IMR-90 (cell line): ENCODE measurements around the gene SLC39A11.

Source experiments
- CEBPB ChIP-seq: IDR thresholded peaks from 2 replicates; pipeline ENCODE4 v1.6.1; 2012; ENCODE audit warnings: low read depth, low read length, improper control_type of control experiment
- NFE2L2 ChIP-seq: fragments of 150-350 bp; IDR thresholded peaks from 2 replicates; pipeline ENCODE4 v1.6.1; 2016; ENCODE audit warnings: low read depth, mild to moderate bottlenecking, low read length
- POLR2A ChIP-seq: IDR thresholded peaks from 2 replicates; pipeline ENCODE4 v1.6.1; 2012; ENCODE audit warnings: mild to moderate bottlenecking, low read depth, low read length
- RFX5 ChIP-seq: IDR thresholded peaks from 2 replicates; pipeline ENCODE4 v1.8.0; 2012; ENCODE audit warnings: low read depth, mild to moderate bottlenecking, low read length, moderate library complexity
- TF ChIP-seq, protein P1 (sequence below): conservative IDR thresholded peaks from 2 replicates; pipeline ENCODE4 v1.5.1; 2012; ENCODE audit warnings: mild to moderate bottlenecking, low read depth, low read length, improper control_type of control experiment
- TF ChIP-seq, protein P2 (sequence below): fragments of 150-350 bp; IDR thresholded peaks from 2 replicates; pipeline ENCODE4 v1.6.1; 2017; ENCODE audit warnings: mild to moderate bottlenecking, antibody characterized with exemption, low read length, low read depth

DNA sequence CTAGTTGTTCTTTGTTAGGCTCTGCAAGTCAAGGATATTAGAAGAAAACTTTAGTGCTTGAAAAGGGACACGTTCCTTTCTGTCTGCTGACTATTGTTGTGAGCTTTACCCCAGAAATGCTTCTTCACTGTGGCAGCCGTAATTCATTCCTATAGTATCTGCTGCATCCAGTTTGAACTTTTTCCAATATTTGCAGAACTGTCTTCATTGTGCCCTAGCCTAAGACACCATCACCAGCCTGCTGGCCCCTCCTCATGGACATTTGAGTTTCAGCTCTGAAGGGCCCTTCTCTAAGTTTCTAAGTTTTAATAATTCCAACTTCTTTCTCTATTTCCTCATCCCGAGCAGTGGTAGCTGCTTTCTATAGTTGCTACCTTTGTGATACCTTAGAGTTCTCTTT is 91.7 kb downstream of the SLC39A11 start:
- no peak for TF ChIP-seq CEBPB
- TF ChIP-seq, protein P1, sequence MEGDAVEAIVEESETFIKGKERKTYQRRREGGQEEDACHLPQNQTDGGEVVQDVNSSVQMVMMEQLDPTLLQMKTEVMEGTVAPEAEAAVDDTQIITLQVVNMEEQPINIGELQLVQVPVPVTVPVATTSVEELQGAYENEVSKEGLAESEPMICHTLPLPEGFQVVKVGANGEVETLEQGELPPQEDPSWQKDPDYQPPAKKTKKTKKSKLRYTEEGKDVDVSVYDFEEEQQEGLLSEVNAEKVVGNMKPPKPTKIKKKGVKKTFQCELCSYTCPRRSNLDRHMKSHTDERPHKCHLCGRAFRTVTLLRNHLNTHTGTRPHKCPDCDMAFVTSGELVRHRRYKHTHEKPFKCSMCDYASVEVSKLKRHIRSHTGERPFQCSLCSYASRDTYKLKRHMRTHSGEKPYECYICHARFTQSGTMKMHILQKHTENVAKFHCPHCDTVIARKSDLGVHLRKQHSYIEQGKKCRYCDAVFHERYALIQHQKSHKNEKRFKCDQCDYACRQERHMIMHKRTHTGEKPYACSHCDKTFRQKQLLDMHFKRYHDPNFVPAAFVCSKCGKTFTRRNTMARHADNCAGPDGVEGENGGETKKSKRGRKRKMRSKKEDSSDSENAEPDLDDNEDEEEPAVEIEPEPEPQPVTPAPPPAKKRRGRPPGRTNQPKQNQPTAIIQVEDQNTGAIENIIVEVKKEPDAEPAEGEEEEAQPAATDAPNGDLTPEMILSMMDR, result no peak
- TF ChIP-seq RFX5, result no peak
- no peak for TF ChIP-seq POLR2A
- no peak for TF ChIP-seq NFE2L2
- TF ChIP-seq, protein P2, sequence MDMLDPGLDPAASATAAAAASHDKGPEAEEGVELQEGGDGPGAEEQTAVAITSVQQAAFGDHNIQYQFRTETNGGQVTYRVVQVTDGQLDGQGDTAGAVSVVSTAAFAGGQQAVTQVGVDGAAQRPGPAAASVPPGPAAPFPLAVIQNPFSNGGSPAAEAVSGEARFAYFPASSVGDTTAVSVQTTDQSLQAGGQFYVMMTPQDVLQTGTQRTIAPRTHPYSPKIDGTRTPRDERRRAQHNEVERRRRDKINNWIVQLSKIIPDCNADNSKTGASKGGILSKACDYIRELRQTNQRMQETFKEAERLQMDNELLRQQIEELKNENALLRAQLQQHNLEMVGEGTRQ, result no peak
